Spleen (tissue), 11 donors: ENCODE data around the gene FSIP1. TPM values are rescaled to one million over a fixed set of nuclear protein-coding genes. Genes with fewer than 3 reads are reported as not detected.

ENCODE experiments used
- DNase-seq: peaks from one replicate; pipeline ENCODE4 v3.0.0-alpha.2; 2020
- H3K27ac ChIP-seq, 8 donors: fragments of 200-600 bp; sonication (generic) in 7 of 8; 1 replicate in 4 of 8; 2 replicates in 4 of 8; pipeline versions ENCODE4 v1.5.0 to v1.8.0; 2016 to 2021; ENCODE audit warnings: inconsistent platforms in 4 of 8, mild to moderate bottlenecking in 4 of 8, moderate library complexity in 1 of 8
- H3K27me3 ChIP-seq, 7 donors: fragments of 200-600 bp; sonication (generic) in 6 of 7; replicated peaks in 1 of 7; 1 replicate in 4 of 7; 2 replicates in 3 of 7; pipeline versions ENCODE4 v1.5.0 to v1.8.0; 2016 to 2021; ENCODE audit warnings: inconsistent platforms in 3 of 7, mild to moderate bottlenecking in 1 of 7
- H3K36me3 ChIP-seq, 6 donors: fragments of 200-600 bp; sonication (generic) in 5 of 6; 1 replicate in 4 of 6; 2 replicates in 2 of 6; pipeline versions ENCODE4 v1.5.0 to v1.8.0; 2016 to 2021; ENCODE audit warnings: inconsistent platforms in 2 of 6
- H3K4me1 ChIP-seq, 6 donors: fragments of 200-600 bp; sonication (generic) in 5 of 6; 1 replicate in 3 of 6; 2 replicates in 3 of 6; pipeline versions ENCODE4 v1.5.0 to v1.8.0; 2016 to 2021; ENCODE audit warnings: inconsistent platforms in 3 of 6
- H3K4me3 ChIP-seq, 8 donors: fragments of 200-600 bp; sonication (generic) in 7 of 8; 1 replicate in 4 of 8; 2 replicates in 4 of 8; pipeline versions ENCODE4 v1.5.0 to v1.8.0; 2016 to 2021; ENCODE audit warnings: inconsistent platforms in 4 of 8, mild to moderate bottlenecking in 4 of 8, moderate library complexity in 2 of 8
- H3K9me3 ChIP-seq, 8 donors: fragments of 200-600 bp; sonication (generic) in 7 of 8; 1 replicate in 4 of 8; 2 replicates in 4 of 8; pipeline versions ENCODE4 v1.5.0 to v1.8.0; 2016 to 2021; ENCODE audit warnings: inconsistent platforms in 4 of 8
- POLR2A ChIP-seq, 3 donors: fragments of 450-650 bp; IDR thresholded peaks; one replicate each; pipeline ENCODE4 v1.5.1; 2017; ENCODE audit warnings: antibody characterized with exemption in 3 of 3, mild to moderate bottlenecking in 1 of 3
- POLR2AphosphoS5 ChIP-seq, 3 donors: sonication (generic); formaldehyde crosslinking; IDR thresholded peaks; one replicate each; pipeline ENCODE4 v1.5.1; 2017; ENCODE audit warnings: antibody characterized with exemption in 3 of 3
- WGBS, 5 donors: extraction: QIAGEN DNeasy Blood & Tissue Kit in 3 of 5; methylation state at CpG; one replicate each; pipeline versions ENCODE4 v1.1.5 to v1.1.7; 2013 to 2018; 5-methylcytosine and 5-hydroxymethylcytosine counted together
- intact Hi-C: fragments of 100-400 bp; cut with DNase I; formaldehyde crosslinking; loops from one replicate; pipeline ENCODE4 v1.15.0; 2023; ENCODE audit warnings: low total_unique reads
- polyA plus RNA-seq, 3 donors: library from polyadenylated mRNA; stranded (reverse); fragments of 200-250 nt; gene quantifications; one replicate each; pipeline ENCODE4 v1.2.1, GENCODE V29; 2013
- total RNA-seq, 7 donors: library from RNA; depleted of rRNA in 3 of 7; stranded (reverse); fragments of >200 nt in 3 of 7; fragmentation: NEBNext Ultra II Directional in 4 of 7; extraction: Animal tissue kit (Norgen Biotek cat#: 25700) in 4 of 7; gene quantifications; one replicate each; pipeline versions ENCODE4 v1.1.0 to v1.2.1, GENCODE V29; 2016 to 2021
- TF ChIP-seq, protein P1 (sequence below), 11 experiments: fragments of 200-600 bp in 7 of 11; fragments of 450-650 bp in 4 of 11; sonication (generic) in 4 of 11; IDR thresholded peaks in 8 of 11; conservative IDR thresholded peaks in 3 of 11; 1 replicate in 7 of 11; 2 replicates in 4 of 11; pipeline versions ENCODE4 v1.4.0 to v1.8.0; 2016 to 2021; ENCODE audit warnings: antibody characterized with exemption in 11 of 11, inconsistent platforms in 4 of 11, mild to moderate bottlenecking in 1 of 11
- donor health status: healthy with polysubstance abuse.
- donor health status: DM: no; HTN: no; CAD: no; lungs with moderate emphysema.
- donor health status: DM: no; HTN: no; CAD: no.
- donor health status: Bipolar disorder and iron deficiency.
- donor health status: healthy.
- donor health status: DM: no; HTN: no; CAD: no.
- donor health status: DM: yes; HTN: yes; CAD: no.

Gene FSIP1
- total and polyA plus RNA-seq, 10 donors = 0.09 to 2.3 (median 0.45) TPM

DNA sequence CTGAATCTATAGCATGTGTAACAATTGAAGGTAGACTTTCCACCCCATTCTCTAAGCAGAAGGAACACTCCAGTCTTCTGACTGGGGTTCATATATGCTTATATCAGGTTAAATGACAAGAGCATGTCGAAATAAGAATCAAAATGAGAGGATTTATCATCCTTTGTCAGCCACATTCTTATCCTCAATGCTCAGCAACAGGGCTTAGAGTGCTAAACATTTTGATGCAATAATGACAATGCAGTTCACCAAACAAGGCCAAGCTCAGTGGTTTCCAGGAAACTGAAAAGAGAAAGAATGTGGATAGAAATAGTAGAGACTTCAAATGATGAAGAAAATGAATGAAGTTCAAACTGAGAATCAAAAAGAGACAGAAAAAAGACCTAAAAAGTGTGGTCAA is 78.0 kb downstream of the FSIP1 start:
- WGBS, 5 donors = 35 to 65% (median 59%) methylated on average over 1 of the region's 1 CpG
- H3K9me3 ChIP-seq = no peaks in the 10 kb centered on the region
- no peak for DNase-seq
- no peak overlapping the region for H3K4me3 ChIP-seq
- H3K36me3 ChIP-seq = no peaks in the 10 kb centered on the region
- no peak for TF ChIP-seq POLR2AphosphoS5 (IDR thresholded peaks at IDR 0.05)
- TF ChIP-seq POLR2A (IDR thresholded peaks at IDR 0.05) = no peak
- TF ChIP-seq, protein P1, sequence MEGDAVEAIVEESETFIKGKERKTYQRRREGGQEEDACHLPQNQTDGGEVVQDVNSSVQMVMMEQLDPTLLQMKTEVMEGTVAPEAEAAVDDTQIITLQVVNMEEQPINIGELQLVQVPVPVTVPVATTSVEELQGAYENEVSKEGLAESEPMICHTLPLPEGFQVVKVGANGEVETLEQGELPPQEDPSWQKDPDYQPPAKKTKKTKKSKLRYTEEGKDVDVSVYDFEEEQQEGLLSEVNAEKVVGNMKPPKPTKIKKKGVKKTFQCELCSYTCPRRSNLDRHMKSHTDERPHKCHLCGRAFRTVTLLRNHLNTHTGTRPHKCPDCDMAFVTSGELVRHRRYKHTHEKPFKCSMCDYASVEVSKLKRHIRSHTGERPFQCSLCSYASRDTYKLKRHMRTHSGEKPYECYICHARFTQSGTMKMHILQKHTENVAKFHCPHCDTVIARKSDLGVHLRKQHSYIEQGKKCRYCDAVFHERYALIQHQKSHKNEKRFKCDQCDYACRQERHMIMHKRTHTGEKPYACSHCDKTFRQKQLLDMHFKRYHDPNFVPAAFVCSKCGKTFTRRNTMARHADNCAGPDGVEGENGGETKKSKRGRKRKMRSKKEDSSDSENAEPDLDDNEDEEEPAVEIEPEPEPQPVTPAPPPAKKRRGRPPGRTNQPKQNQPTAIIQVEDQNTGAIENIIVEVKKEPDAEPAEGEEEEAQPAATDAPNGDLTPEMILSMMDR (IDR thresholded peaks at IDR 0.05 in 8 of 11, conservative IDR thresholded peaks at IDR 0.05 in 3 of 11) = no peak
- H3K27ac ChIP-seq = no peak overlapping the region
- no peaks in the 10 kb centered on the region for H3K27me3 ChIP-seq
- H3K4me1 ChIP-seq = no peaks in the 10 kb centered on the region
- intact Hi-C loops = no loop called here

DNA sequence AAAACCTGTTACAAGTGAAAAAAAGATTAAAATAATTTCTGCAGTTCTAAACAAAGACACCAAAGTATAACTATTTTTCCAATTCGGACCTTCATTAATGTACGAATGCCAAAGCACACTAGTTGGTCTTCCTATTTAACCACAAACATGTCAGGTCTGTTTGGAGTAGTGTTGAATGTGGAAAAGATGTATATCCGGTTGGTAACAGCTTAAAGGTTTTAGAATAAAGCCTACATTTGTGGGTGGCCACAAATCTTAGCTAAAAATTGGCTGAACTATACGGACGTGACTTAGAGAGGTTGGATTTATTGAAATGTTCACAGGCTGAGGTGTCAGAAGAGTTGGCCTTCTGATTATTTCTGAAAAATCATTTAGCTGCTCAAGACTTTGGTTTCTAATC is 78.4 kb downstream of the FSIP1 start:
- Histone ChIP-seq H3K36me3 (no peaks in the 10 kb centered on the region), H3K27me3 (no peaks in the 10 kb centered on the region), H3K27ac (no peak overlapping the region), H3K9me3 (no peaks in the 10 kb centered on the region), H3K4me1 (no peaks in the 10 kb centered on the region), H3K4me3 (no peak overlapping the region)
- no peak for TF ChIP-seq POLR2AphosphoS5 (IDR thresholded peaks at IDR 0.05)
- TF ChIP-seq, protein P1 (IDR thresholded peaks at IDR 0.05 in 8 of 11, conservative IDR thresholded peaks at IDR 0.05 in 3 of 11) = no peak
- intact Hi-C loops = no loop called here
- no peak for DNase-seq
- WGBS, 5 donors = 91 to 96% (median 92%) methylated on average over 5 of the region's 5 CpGs

DNA sequence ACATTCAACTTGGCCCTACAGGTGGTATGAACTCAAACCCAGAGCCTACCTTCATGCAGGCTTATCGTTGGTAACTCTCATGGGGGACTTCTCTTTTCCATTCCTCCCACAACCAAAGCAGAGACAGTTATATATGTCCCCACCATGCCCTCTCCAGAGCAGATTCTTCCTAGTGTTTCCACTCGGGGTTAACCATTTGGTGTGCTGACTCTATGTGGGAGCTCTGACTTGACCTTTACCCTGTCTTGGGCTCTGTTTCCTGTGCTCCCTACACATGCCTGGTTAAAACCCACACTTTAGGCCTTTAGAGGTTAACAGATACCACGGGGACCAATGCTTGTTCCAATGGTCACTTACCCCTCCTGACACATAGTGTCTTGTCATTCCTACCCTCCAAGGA is 80.7 kb downstream of the FSIP1 start:
- H3K27ac ChIP-seq = no peak overlapping the region
- WGBS, 5 donors = 78 to 90% (median 82%) methylated on average over 3 of the region's 3 CpGs
- H3K36me3 ChIP-seq = no peaks in the 10 kb centered on the region
- DNase-seq = no peak
- H3K9me3 ChIP-seq = no peaks in the 10 kb centered on the region
- no peaks in the 10 kb centered on the region for H3K27me3 ChIP-seq
- TF ChIP-seq POLR2A (IDR thresholded peaks at IDR 0.05) (no peak), POLR2AphosphoS5 (IDR thresholded peaks at IDR 0.05) (no peak)
- TF ChIP-seq, protein P1 (IDR thresholded peaks at IDR 0.05 in 8 of 11, conservative IDR thresholded peaks at IDR 0.05 in 3 of 11) = no peak
- no peaks in the 10 kb centered on the region for H3K4me1 ChIP-seq
- no peak overlapping the region for H3K4me3 ChIP-seq
- intact Hi-C loops = no loop called here

GRCh38 chr15:39700375-39700700 is 82.3 kb downstream of the FSIP1 start:
- Histone ChIP-seq H3K27ac (no peak overlapping the region), H3K36me3 (no peaks in the 10 kb centered on the region), H3K4me1 (no peaks in the 10 kb centered on the region), H3K4me3 (no peak overlapping the region), H3K9me3 (no peaks in the 10 kb centered on the region), H3K27me3 (no peaks in the 10 kb centered on the region)
- no peak for DNase-seq
- intact Hi-C loops = no loop called here
- TF ChIP-seq POLR2A (IDR thresholded peaks at IDR 0.05) (no peak), POLR2AphosphoS5 (IDR thresholded peaks at IDR 0.05) (no peak)
- TF ChIP-seq, protein P1 (IDR thresholded peaks at IDR 0.05 in 8 of 11, conservative IDR thresholded peaks at IDR 0.05 in 3 of 11) = no peak
- 86 to 98% (median 95%) methylated on average over 1 of the region's 1 CpG for WGBS, 5 donors
